GM19023 (cell line): Measurements from ENCODE around the gene COA5.
"Not testable (repeated sequence)": the region's sequence is repeated elsewhere in the genome, so short reads cannot be mapped to it uniquely, and the experiment has no call there.

ENCODE experiments used
- ATAC-seq: cut with Tn5 transposase; IDR thresholded peaks from one replicate; pipeline ENCODE4 v1.9.1; 2021; ENCODE audit warnings: mild to moderate bottlenecking, moderate library complexity; ENCODE audit not compliant: unreplicated experiment

Gene COA5

GRCh38 chr2:98607104-98607503, 1.2 kb downstream of the COA5 start:
- ATAC-seq = no peak

GRCh38 chr2:98606431-98606830, 1.9 kb downstream of the COA5 start:
- no peak for ATAC-seq

- no peak for ATAC-seq
Measured at GRCh38 chr2:98605076-98605475, 3.2 kb downstream of the COA5 start.

GRCh38 chr2:98604547-98604946, 3.8 kb downstream of the COA5 start:
- ATAC-seq = no peak

GRCh38 chr2:98601532-98602132, 6.7 kb downstream of the COA5 start:
- no peak for ATAC-seq

- no peak for ATAC-seq
Measured at GRCh38 chr2:98598781-98599428, 9.4 kb downstream of the COA5 start.

- ATAC-seq = not testable (repeated sequence)
Measured at GRCh38 chr2:98594665-98595064, 13.6 kb downstream of the COA5 start.

- ATAC-seq = no peak
Measured at GRCh38 chr2:98592565-98592964, 15.7 kb downstream of the COA5 start.

- ATAC-seq = no peak
Measured at GRCh38 chr2:98589489-98589888, 18.8 kb downstream of the COA5 start.

- ATAC-seq = no peak
Measured at GRCh38 chr2:98588880-98589431, 19.4 kb downstream of the COA5 start.

- no peak for ATAC-seq
Measured at GRCh38 chr2:98586551-98587140, 21.7 kb downstream of the COA5 start.

- no peak for ATAC-seq
Measured at GRCh38 chr2:98585386-98585785, 22.9 kb downstream of the COA5 start.

GRCh38 chr2:98583816-98584618, 24.3 kb downstream of the COA5 start:
- ATAC-seq = no peak

- ATAC-seq = no peak
Measured at GRCh38 chr2:98583276-98583675, 25.0 kb downstream of the COA5 start.

- no peak for ATAC-seq
Measured at GRCh38 chr2:98582523-98582922, 25.8 kb downstream of the COA5 start.

GRCh38 chr2:98580656-98581284, 27.5 kb downstream of the COA5 start:
- ATAC-seq = no peak

GRCh38 chr2:98579926-98580325, 28.4 kb downstream of the COA5 start:
- ATAC-seq = no peak

GRCh38 chr2:98578231-98578630, 30.1 kb downstream of the COA5 start:
- ATAC-seq = no peak

- ATAC-seq = no peak
Measured at GRCh38 chr2:98577313-98577712, 31.0 kb downstream of the COA5 start.

- ATAC-seq = no peak
Measured at GRCh38 chr2:98576666-98577312, 31.5 kb downstream of the COA5 start.
